ENCODE results near the gene B9D1. TPM values are rescaled to one million over a fixed set of nuclear protein-coding genes. Genes with fewer than 3 reads are reported as not detected.
"Not testable (repeated sequence)": the region's sequence is repeated elsewhere in the genome, so short reads cannot be mapped to it uniquely, and the experiment has no call there.

The B9D1 gene
- total RNA-seq, 1 donor from 2014 or later, result 22.6 TPM

GRCh38 chr17:19361326-19361725 lies 1.2 kb downstream of the B9D1 start:
- DNase-seq (ENCODE audit: extremely low read depth, low read depth, low spot score), result no peak

GRCh38 chr17:19360772-19361171 lies 1.8 kb downstream of the B9D1 start:
- no peak for DNase-seq (ENCODE audit: extremely low read depth, low read depth, low spot score)

- DNase-seq (ENCODE audit: extremely low read depth, low read depth, low spot score), result no peak
Observed at GRCh38 chr17:19359856-19360255, 2.7 kb downstream of the B9D1 start.

- DNase-seq (ENCODE audit: extremely low read depth, low read depth, low spot score), result no peak
Observed at GRCh38 chr17:19359151-19359550, 3.4 kb downstream of the B9D1 start.

GRCh38 chr17:19357761-19358160 lies 4.8 kb downstream of the B9D1 start:
- no peak for DNase-seq (ENCODE audit: extremely low read depth, low read depth, low spot score)

- no peak for DNase-seq (ENCODE audit: extremely low read depth, low read depth, low spot score)
Observed at GRCh38 chr17:19357351-19357750, 5.2 kb downstream of the B9D1 start.

GRCh38 chr17:19354748-19355147 lies 7.8 kb downstream of the B9D1 start:
- no peak for DNase-seq (ENCODE audit: extremely low read depth, low read depth, low spot score)

- DNase-seq (ENCODE audit: extremely low read depth, low read depth, low spot score), result not testable (repeated sequence)
Observed at GRCh38 chr17:19353401-19353800, 9.1 kb downstream of the B9D1 start.

GRCh38 chr17:19348806-19349205 lies 13.7 kb downstream of the B9D1 start:
- no peak for DNase-seq (ENCODE audit: extremely low read depth, low read depth, low spot score)

GRCh38 chr17:19348081-19348650 lies 14.4 kb downstream of the B9D1 start:
- no peak for DNase-seq (ENCODE audit: extremely low read depth, low read depth, low spot score)

- no peak for DNase-seq (ENCODE audit: extremely low read depth, low read depth, low spot score)
Observed at GRCh38 chr17:19347323-19348080, 15.0 kb downstream of the B9D1 start.

GRCh38 chr17:19346351-19347255 lies 15.9 kb downstream of the B9D1 start:
- no peak for DNase-seq (ENCODE audit: extremely low read depth, low read depth, low spot score)

- DNase-seq (ENCODE audit: extremely low read depth, low read depth, low spot score), result no peak
Observed at GRCh38 chr17:19345486-19346350, 16.8 kb downstream of the B9D1 start.

GRCh38 chr17:19345067-19345460 lies 17.5 kb downstream of the B9D1 start:
- DNase-seq (ENCODE audit: extremely low read depth, low read depth, low spot score), result no peak

- DNase-seq (ENCODE audit: extremely low read depth, low read depth, low spot score), result no peak
Observed at GRCh38 chr17:19344311-19345066, 18.0 kb downstream of the B9D1 start.

- no peak for DNase-seq (ENCODE audit: extremely low read depth, low read depth, low spot score)
Observed at GRCh38 chr17:19343671-19344151, 18.8 kb downstream of the B9D1 start.

- DNase-seq (ENCODE audit: extremely low read depth, low read depth, low spot score), result no peak
Observed at GRCh38 chr17:19343256-19343630, 19.3 kb downstream of the B9D1 start.

GRCh38 chr17:19342611-19343255 lies 19.8 kb downstream of the B9D1 start:
- DNase-seq (ENCODE audit: extremely low read depth, low read depth, low spot score), result no peak

Data from glomerular endothelial cell (primary cell).